ENCODE measurements around the gene AQP11. TPM values are rescaled to one million over a fixed set of nuclear protein-coding genes. Genes with fewer than 3 reads are reported as not detected.

AQP11 gene
- total and polyA plus RNA-seq, 2 experiments from 2014 or later = 3.0 to 5.1 TPM

DNA sequence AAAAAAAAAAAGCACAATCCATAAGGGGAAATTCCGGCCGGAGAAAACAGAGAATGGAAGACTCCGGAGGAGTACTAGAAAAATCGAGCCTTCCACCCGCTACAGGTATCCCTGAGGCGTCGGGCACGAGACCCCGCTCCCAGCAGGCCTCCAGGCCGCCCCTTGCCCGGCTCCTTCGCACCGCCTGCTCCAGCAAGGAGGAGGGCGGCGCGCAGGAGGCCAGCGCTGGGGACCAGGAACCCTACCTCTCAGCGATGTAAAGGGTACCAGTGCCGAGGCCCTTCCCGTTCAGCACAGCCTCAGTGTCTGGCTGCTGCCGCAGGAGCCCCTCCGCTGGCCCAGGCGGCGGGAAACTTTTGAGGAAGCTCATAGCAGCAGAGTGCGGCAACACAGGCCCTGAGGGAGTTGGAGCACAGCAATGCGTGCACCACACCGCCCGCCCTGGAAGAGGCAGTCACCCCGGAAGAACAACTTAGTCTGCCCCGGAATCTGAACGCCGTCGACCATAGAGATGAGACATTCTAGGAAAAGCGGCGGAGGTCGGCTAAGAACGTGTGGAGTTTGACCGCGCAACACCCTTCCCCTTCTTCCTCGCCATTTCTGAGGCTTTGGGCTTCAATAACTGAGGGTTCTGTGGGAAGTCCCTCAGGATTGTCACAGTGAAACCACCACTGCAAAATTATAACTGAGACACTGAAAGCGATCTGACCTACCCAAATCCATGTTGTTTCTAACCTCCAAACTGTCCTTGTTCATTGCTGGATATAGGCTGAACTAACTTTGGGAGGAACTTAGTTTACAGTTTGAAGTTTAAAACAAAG is 47.8 kb downstream of the AQP11 start, which contains the start of gene CLNS1A:
Gene CLNS1A (minus strand): TSS at position 450 of the 821 bp plus-strand sequence. CDS start 80 bp downstream, at position 370.
- Histone ChIP-seq H3K9me3 (ENCODE audit: low read depth) (no peaks in the 10 kb centered on the region), H3K4me3 (peak within 1 kb of the TSS; percentile 98), H3K4me1 (ENCODE audit: low read depth) (peaks cover 6% of the 10 kb centered on the region), H3K36me3 (no peaks in the 10 kb centered on the region), H3K27ac (peak within 1 kb of the TSS; percentile 89), H3K27me3 (no peaks in the 10 kb centered on the region)
- TF ChIP-seq, protein P1, sequence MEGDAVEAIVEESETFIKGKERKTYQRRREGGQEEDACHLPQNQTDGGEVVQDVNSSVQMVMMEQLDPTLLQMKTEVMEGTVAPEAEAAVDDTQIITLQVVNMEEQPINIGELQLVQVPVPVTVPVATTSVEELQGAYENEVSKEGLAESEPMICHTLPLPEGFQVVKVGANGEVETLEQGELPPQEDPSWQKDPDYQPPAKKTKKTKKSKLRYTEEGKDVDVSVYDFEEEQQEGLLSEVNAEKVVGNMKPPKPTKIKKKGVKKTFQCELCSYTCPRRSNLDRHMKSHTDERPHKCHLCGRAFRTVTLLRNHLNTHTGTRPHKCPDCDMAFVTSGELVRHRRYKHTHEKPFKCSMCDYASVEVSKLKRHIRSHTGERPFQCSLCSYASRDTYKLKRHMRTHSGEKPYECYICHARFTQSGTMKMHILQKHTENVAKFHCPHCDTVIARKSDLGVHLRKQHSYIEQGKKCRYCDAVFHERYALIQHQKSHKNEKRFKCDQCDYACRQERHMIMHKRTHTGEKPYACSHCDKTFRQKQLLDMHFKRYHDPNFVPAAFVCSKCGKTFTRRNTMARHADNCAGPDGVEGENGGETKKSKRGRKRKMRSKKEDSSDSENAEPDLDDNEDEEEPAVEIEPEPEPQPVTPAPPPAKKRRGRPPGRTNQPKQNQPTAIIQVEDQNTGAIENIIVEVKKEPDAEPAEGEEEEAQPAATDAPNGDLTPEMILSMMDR (IDR thresholded peaks at IDR 0.05; ENCODE audit: low read depth, low read length) = no peak
- DNase-seq (ENCODE audit: low read depth in 1 of 2, low spot score in 1 of 2) = peak; percentile 90 to 93

DNA sequence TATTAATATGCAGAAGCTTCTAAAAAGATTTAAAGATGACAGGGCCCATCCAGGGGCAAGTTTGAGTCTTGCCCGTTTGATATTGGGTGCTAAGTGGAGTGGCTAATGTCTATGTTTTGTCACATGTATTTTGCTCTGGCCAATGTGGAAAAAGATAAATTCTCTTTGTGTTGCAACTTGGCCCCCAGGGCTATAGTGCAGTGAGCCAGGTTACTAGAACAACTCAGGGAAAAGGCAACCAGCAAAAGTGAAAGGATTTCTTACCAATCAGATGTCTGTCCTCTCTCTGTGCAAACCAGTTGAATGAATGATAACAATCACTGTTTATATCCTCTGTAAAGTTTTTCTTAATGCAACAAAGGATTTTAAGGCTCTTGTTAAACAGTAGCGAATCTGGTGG is 52.5 kb downstream of the AQP11 start:
- no peak for DNase-seq (ENCODE audit: low read depth in 1 of 2, low spot score in 1 of 2)
- Histone ChIP-seq H3K9me3 (ENCODE audit: low read depth) (no peaks in the 10 kb centered on the region), H3K27me3 (no peaks in the 10 kb centered on the region), H3K27ac (no peak overlapping the region), H3K4me1 (ENCODE audit: low read depth) (no peaks in the 10 kb centered on the region), H3K4me3 (no peak overlapping the region), H3K36me3 (no peaks in the 10 kb centered on the region)
- TF ChIP-seq, protein P1 (IDR thresholded peaks at IDR 0.05; ENCODE audit: low read depth, low read length) = no peak

DNA sequence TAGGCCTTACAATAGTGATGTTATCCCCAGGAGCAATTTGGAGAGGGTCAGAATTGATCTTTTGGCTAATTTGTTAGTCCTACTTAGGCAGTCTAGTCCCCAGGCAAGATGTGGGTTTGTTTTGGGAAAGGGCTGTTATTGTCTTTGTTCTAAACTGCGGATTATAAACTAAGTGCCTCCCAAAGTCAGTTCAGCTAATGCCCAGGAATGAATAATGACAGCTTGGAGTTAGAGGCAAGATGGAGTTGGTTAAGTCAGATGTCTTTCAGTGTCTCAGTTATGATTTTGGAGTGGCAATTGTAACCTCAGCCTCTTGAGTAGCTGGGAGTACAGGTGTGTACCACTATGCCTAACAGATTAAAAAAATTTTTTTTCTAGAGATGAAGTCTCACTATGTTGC is 55.1 kb downstream of the AQP11 start:
- no peak overlapping the region for H3K27ac ChIP-seq
- H3K36me3 ChIP-seq = no peaks in the 10 kb centered on the region
- H3K9me3 ChIP-seq (ENCODE audit: low read depth) = no peaks in the 10 kb centered on the region
- DNase-seq (ENCODE audit: low read depth in 1 of 2, low spot score in 1 of 2) = no peak
- TF ChIP-seq, protein P1 (IDR thresholded peaks at IDR 0.05; ENCODE audit: low read depth, low read length) = no peak
- no peaks in the 10 kb centered on the region for H3K4me1 ChIP-seq (ENCODE audit: low read depth)
- no peaks in the 10 kb centered on the region for H3K27me3 ChIP-seq
- H3K4me3 ChIP-seq = no peak overlapping the region

DNA sequence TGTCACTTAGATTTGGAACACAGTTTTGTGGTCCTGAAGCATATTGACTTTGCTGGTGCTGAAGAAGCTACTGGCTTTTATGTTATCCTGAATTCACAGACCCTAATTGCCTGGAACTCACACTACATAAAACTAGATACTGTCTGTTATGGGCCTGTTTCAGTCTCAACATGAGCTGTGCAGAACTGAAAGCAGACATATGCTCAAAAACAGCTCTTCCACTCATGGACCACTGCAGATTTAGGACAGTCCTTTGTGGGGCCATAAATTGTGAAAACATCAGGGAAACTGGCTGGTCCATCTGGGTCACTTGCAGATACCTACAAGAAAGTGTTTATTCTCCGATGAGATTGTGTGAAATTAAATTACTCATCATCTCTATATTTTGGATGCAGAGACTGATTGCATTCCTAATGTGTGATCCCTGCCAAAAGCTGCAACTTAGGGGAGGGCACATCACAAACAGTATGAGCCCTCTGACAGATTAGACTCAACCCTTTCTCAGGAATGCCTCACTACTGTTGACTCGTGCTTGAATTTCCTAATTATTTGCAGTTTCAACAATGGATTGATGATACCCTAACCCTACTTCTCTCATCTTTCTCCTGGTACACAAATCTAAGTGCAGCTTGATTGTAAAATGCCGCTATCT is 58.0 kb downstream of the AQP11 start:
- no peaks in the 10 kb centered on the region for H3K4me1 ChIP-seq (ENCODE audit: low read depth)
- TF ChIP-seq, protein P1 (IDR thresholded peaks at IDR 0.05; ENCODE audit: low read depth, low read length) = no peak
- peak in 1 of 2 donors; percentile 36 for DNase-seq (ENCODE audit: low read depth in 1 of 2, low spot score in 1 of 2)
- H3K27me3 ChIP-seq = no peaks in the 10 kb centered on the region
- no peaks in the 10 kb centered on the region for H3K36me3 ChIP-seq
- no peak overlapping the region for H3K4me3 ChIP-seq
- H3K9me3 ChIP-seq (ENCODE audit: low read depth) = no peaks in the 10 kb centered on the region
- no peak overlapping the region for H3K27ac ChIP-seq

DNA sequence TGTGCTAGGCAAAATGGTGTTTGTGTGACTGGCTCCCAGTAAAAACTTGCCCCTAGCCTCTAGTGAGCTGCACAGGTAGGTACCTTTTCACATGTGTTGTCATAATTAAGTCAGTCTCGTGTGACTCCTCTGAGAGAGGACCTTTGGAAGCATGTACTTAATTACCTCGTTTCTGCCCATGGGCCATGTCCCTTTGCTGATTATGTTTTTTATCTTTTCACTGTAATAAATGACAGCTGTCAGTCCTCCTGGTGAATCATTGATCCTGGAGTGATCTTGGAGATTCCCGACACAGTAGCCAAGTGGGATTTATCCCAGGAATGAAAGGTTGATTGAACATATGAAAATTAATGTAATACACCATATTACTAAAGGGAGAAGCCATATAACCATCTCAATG is 60.4 kb downstream of the AQP11 start:
- Histone ChIP-seq H3K36me3 (no peaks in the 10 kb centered on the region), H3K27ac (no peak overlapping the region), H3K4me3 (no peak overlapping the region), H3K4me1 (ENCODE audit: low read depth) (no peaks in the 10 kb centered on the region), H3K27me3 (no peaks in the 10 kb centered on the region), H3K9me3 (ENCODE audit: low read depth) (no peaks in the 10 kb centered on the region)
- TF ChIP-seq, protein P1 (IDR thresholded peaks at IDR 0.05; ENCODE audit: low read depth, low read length) = no peak
- no peak for DNase-seq (ENCODE audit: low read depth in 1 of 2, low spot score in 1 of 2)

All from cardiac muscle cell (in vitro differentiated cells and primary cell).